GM21737 (cell line): ENCODE results near the gene CALML4.

Experiments
- ATAC-seq: cut with Tn5 transposase; IDR thresholded peaks from one replicate; pipeline ENCODE4 v1.9.1; 2021; ENCODE audit warnings: mild to moderate bottlenecking, moderate library complexity; ENCODE audit not compliant: unreplicated experiment

Gene CALML4

GRCh38 chr15:68151277-68151676 lies 53.9 kb downstream of the CALML4 start:
- no peak for ATAC-seq

- no peak for ATAC-seq
Measured at GRCh38 chr15:68150187-68150586, 54.9 kb downstream of the CALML4 start.

- ATAC-seq, result no peak
Measured at GRCh38 chr15:68149059-68149458, 56.1 kb downstream of the CALML4 start.

GRCh38 chr15:68148039-68148438 lies 57.1 kb downstream of the CALML4 start:
- ATAC-seq, result no peak

GRCh38 chr15:68145706-68146105 lies 59.4 kb downstream of the CALML4 start:
- ATAC-seq, result no peak

GRCh38 chr15:68143785-68144184 lies 61.3 kb downstream of the CALML4 start:
- ATAC-seq, result no peak

GRCh38 chr15:68143129-68143528 lies 62.0 kb downstream of the CALML4 start:
- no peak for ATAC-seq
